GM12865 (cell line): ENCODE results near the gene ST3GAL4.
A peak's percentile ranks its signal among the peaks of the same experiment; 100 is the strongest.
"Not testable (repeated sequence)": the region's sequence is repeated elsewhere in the genome, so short reads cannot be mapped to it uniquely, and the experiment has no call there.

ENCODE experiments used
- DNase-seq: peaks from one replicate; pipeline ENCODE4 v3.0.0; 2010; ENCODE audit warnings: low read depth
- H3K4me3 ChIP-seq: 2 replicates; pipeline ENCODE4 v1.5.1; 2011; ENCODE audit warnings: mild to moderate bottlenecking, low read depth, low read length, control low read depth
- TF ChIP-seq, protein P1 (sequence below): IDR thresholded peaks from 2 replicates; pipeline ENCODE4 v1.5.1; 2011; ENCODE audit warnings: low read length, control low read depth, low read depth, inconsistent platforms; ENCODE audit not compliant: insufficient read depth; ENCODE audit errors: missing control alignments

ST3GAL4 gene

DNA sequence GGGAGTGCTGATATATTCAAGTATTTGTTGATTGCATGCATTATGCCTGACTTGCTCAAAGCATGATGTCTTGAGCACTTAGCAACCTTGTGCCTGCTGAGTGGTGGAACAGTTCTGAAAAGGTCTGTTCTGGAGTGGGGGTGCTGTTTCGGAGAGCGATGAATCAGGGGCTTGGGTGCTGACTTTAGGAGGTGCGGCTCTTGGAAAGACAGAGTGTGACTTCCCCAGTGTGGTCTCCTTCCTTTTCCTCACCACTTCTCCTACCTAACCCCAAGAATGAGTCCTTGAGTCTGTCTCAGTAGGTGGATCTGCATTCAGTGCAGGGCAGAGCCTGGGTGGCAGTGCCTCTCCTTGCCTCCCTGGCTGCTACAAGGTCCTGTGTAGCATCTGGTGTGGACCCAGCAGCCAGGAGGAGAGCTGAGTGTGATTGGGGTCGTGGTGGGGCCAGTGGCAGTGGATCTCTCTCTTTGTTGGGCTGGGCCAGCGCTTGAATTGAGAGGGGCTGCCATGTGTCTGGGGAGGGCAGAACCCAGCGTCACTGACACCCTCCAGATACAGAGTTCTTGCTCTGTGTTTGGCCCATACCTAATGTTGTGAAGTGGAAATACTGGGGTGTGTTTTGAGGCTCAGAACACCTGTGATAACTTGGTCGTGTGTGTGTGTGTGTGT lies 35.9 kb downstream of the ST3GAL4 start:
- TF ChIP-seq, protein P1, sequence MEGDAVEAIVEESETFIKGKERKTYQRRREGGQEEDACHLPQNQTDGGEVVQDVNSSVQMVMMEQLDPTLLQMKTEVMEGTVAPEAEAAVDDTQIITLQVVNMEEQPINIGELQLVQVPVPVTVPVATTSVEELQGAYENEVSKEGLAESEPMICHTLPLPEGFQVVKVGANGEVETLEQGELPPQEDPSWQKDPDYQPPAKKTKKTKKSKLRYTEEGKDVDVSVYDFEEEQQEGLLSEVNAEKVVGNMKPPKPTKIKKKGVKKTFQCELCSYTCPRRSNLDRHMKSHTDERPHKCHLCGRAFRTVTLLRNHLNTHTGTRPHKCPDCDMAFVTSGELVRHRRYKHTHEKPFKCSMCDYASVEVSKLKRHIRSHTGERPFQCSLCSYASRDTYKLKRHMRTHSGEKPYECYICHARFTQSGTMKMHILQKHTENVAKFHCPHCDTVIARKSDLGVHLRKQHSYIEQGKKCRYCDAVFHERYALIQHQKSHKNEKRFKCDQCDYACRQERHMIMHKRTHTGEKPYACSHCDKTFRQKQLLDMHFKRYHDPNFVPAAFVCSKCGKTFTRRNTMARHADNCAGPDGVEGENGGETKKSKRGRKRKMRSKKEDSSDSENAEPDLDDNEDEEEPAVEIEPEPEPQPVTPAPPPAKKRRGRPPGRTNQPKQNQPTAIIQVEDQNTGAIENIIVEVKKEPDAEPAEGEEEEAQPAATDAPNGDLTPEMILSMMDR = no peak
- DNase-seq = no peak
- no peak overlapping the region for H3K4me3 ChIP-seq

DNA sequence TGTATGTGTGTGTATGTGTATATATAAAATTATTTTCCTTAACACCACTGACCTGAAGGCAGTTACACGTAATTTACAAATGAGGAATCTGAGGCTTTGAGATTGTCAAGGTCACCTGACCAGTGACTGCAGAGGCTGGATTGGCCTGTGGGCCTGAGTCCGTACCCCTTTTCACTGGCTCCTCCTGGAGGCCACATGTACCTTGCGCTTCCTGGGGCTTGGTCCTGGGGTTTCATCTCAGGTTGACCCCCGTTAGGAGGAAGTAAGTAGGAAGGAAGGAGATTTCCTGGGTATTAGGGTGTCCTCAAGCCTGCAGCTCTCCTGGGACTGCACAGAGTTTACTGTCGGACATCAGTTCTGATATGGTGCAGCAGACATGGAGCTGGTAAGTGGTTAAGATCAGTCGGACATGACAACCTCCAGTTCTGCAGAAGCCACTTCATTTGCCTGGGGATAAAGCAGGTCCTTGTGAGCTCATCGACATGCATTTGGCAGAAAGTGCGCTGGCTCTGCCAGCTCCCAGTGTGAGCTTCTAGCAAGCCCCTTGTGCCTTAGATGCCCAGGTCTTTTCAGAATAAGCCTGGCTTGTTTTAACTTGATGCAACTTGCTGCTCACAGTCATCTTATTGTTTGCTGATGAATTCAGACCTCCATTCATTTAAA lies 36.6 kb downstream of the ST3GAL4 start:
- DNase-seq = peak; percentile 39
- H3K4me3 ChIP-seq = no peak overlapping the region
- TF ChIP-seq, protein P1 = peak; percentile 9

DNA sequence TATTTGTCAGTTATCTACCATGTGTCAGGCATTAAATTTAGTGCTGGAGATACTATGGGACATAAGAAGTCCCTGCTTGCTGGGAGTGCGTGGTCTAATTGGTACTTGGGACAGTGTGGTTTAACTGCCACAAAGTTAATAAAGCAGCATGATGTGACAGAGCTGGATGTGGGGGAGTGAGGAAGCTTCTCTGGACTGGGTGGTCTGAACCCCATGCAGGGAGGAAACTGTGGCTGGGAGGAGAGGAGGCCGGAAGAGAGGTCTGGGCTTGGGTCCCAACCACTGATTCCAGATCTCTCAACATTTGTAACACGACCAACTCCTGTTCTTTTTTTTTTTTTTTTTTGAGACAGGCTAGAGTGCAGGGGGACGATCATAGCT lies 37.1 kb downstream of the ST3GAL4 start:
- TF ChIP-seq, protein P1 = no peak
- no peak overlapping the region for H3K4me3 ChIP-seq
- no peak for DNase-seq

DNA sequence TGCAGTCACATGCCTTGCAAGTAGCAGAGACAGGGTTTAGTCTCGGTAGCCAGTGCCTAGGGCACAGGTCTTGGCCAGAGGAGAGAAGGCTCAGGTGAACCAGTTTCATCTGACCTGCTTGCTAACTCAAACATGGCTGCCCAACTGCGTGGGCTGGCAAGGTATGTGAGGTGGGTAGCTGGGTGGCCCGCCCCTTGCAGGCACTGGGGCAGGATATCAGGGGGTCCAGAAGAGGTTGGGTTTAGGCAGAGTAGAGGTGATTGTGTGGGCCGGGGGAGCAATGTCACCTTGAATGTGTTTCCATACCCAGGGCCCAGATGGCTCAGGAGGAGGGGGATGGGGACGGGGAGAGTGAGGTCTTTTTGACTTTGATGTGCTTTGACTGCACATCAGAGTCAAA lies 37.7 kb downstream of the ST3GAL4 start:
- DNase-seq = no peak
- no peak overlapping the region for H3K4me3 ChIP-seq
- TF ChIP-seq, protein P1 = no peak

DNA sequence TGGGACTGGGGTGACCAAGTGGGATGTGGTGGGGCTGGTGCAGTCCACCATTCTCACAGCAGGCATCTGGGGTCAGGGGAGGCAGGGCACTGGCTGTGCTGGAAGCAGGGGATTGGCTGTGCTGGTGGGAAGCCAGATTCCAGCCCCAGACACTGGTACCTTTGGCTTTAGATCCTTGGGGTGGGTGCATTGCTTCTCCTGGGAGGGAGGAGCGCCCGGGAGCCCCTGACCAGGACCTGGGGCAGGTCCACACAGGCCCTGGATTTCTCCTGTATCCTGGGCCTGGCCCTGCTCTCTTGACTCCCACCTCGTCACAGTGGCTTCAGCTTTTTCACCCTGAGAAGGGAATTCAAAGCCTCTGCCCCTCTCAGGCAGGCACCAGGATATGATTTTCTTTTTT lies 38.5 kb downstream of the ST3GAL4 start:
- TF ChIP-seq, protein P1 = no peak
- no peak overlapping the region for H3K4me3 ChIP-seq
- no peak for DNase-seq

DNA sequence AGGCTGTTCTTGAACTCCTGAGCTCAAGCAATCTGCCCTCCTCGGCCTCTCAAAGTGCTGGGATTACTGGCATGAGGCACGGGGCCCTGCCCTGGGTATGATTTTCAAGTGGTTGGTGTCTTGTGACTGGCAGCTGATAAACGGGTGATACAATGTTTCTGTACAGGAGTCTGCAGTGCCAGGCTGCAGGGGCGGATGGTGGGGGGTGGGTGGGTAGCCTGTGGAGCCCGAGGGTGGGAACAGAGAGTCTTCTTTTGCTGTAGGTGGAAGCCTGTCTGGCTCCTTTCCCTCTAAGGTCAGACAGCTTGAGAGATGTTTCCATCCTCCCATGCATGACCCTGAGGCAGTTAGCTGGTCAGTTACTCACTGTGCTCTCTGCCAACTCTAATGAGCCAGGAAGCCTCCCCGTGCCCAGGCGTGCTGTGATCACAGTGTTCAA lies 39.2 kb downstream of the ST3GAL4 start:
- not testable (repeated sequence) for DNase-seq, H3K4me3 ChIP-seq

DNA sequence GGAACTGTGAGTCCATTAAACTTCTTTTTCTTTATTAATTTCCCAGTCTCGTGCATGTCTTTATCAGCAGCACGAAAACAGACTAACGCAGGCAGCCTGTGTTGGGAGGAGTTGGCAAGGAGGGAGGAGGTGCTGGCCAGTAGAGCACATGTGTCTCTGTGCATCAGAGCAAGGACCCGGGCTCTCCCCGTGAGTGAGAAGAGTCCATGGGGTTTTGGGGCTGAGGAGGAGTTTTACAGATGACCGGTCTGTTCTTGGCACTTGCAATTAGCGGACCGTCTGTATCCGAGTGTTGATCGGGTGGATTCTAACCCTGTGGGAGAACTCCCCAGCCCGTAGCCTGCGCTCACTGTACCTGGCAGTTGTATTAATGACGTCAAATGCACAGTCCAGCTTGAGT lies 40.3 kb downstream of the ST3GAL4 start:
- DNase-seq = not testable (repeated sequence)

DNA sequence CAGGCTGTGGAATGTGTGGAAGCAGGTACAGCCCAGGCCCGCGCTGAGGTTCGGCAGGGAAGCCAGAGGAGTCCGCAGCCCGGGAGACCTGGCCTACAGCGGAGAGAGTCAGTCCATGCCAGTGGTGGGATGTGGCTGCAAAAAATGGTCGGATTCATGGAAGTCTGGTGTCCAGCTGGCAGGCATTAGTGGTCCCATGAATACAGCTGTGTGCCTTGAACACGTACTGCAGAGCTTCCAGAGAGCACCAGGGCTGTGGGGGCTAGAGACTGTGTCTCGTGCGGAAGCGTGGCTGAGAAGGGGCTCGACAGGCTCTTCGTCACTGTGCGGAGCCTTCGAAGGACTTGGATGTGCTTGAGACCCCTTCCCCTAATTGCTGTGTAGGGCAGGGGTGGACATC lies 40.8 kb downstream of the ST3GAL4 start:
- not testable (repeated sequence) for DNase-seq, H3K4me3 ChIP-seq

More for the DNA sequence above, 40.3 kb downstream of the ST3GAL4 start:
- not testable (repeated sequence) for H3K4me3 ChIP-seq

DNA sequence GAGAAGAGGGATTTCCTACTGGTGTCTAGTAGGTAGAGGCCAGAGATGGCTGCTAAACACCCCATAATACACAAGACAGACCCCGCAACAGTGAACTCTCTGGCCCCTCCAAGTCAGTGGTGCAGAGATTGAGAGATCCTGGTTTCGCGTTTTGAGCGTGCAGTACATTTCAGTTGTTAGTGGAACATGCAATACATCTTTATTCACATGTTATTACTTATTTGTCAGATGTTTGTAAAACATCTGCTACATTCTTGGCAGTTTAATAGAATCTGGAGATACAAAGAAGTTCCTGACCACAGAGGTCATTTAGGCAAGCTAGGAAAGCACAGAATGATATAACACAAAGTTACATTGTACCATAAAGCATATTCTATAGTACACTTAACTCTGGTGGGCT lies 41.5 kb downstream of the ST3GAL4 start:
- no peak overlapping the region for H3K4me3 ChIP-seq
- no peak for DNase-seq
- TF ChIP-seq, protein P1 = no peak
